ENCODE results near the gene WDR41. TPM values are rescaled to one million over a fixed set of nuclear protein-coding genes. Genes with fewer than 3 reads are reported as not detected.
"Not testable (repeated sequence)": the region's sequence is repeated elsewhere in the genome, so short reads cannot be mapped to it uniquely, and the experiment has no call there.

WDR41 gene
- total RNA-seq, 1 experiment from 2014 or later = 58.8 TPM

DNA sequence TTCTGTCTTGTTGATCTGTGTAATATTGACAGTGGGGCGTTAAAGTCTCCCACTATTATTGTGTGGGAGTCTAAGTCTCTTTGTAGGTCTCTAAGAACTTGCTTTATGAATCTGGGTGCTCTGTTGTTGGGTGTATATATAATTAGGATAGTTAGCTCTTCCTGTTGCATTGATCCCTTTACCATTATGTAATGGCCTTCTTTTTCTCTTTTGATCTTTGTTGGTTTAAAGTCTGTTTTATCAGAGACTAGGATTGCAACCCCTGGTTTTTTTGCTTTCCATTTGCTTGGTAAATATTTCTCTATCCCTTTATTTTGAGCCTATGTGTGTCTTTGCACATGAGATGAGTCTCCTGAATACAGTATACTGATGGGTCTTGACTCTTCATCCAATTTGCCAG lies 105.8 kb downstream of the WDR41 start:
- in situ Hi-C loops (cut with HindIII; ENCODE audit: low pct_unique_long_range_greater_than_20kb, low sequenced_read_pairs); DNase-seq (ENCODE audit: low read depth): not testable (repeated sequence)

DNA sequence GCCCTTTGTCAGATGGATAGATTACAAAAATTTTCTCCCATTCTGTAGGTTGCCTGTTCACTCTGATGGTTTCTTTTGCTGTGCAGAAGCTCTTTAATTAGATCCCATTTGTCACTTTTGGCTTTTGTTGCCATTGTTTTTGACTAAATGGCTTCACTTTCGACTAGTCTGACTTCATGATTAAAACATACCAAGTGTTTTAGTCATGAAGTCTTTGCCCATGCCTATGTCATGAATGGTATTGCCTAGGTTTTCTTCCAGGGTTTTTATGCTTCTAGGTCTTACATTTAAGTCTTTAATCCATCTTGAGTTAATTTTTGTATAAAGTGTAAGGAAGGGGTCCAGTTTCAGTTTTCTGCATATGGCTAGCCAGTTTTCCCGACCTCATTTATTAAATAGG lies 108.8 kb downstream of the WDR41 start:
- in situ Hi-C loops (cut with HindIII; ENCODE audit: low pct_unique_long_range_greater_than_20kb, low sequenced_read_pairs); DNase-seq (ENCODE audit: low read depth): not testable (repeated sequence)

Other genes with a start within 250 kb of the WDR41 start
- not detected in 2 replicates for gene OTP, start 146.4 kb upstream of the WDR41 start, total RNA-seq (2014; rRNA removed; shearing (Covaris generic); ENCODE audit: low replicate concordance)